KOPT-K1 (cell line): ENCODE measurements around the gene SF3B4.
"Not testable (repeated sequence)": the region's sequence is repeated elsewhere in the genome, so short reads cannot be mapped to it uniquely, and the experiment has no call there.

ENCODE experiments used
- H3K27ac ChIP-seq: fragments of 200-600 bp; sonication (generic); 2 replicates; pipeline ENCODE4 v1.5.1; 2016; ENCODE audit warnings: antibody characterized with exemption, mild to moderate bottlenecking, low read depth, low read length; ENCODE audit not compliant: poor library complexity, severe bottlenecking
- H3K36me3 ChIP-seq: fragments of 200-600 bp; sonication (generic); 2 replicates; pipeline ENCODE4 v1.5.1; 2017; ENCODE audit warnings: antibody characterized with exemption, mild to moderate bottlenecking, low read length, moderate library complexity; ENCODE audit not compliant: insufficient read depth
- H3K9me3 ChIP-seq: fragments of 200-600 bp; sonication (generic); 2 replicates; pipeline ENCODE4 v1.5.1; 2017; ENCODE audit warnings: antibody characterized with exemption, low read length, mild to moderate bottlenecking; ENCODE audit not compliant: insufficient read depth, poor library complexity, severe bottlenecking

SF3B4 gene, protein sequence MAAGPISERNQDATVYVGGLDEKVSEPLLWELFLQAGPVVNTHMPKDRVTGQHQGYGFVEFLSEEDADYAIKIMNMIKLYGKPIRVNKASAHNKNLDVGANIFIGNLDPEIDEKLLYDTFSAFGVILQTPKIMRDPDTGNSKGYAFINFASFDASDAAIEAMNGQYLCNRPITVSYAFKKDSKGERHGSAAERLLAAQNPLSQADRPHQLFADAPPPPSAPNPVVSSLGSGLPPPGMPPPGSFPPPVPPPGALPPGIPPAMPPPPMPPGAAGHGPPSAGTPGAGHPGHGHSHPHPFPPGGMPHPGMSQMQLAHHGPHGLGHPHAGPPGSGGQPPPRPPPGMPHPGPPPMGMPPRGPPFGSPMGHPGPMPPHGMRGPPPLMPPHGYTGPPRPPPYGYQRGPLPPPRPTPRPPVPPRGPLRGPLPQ

DNA sequence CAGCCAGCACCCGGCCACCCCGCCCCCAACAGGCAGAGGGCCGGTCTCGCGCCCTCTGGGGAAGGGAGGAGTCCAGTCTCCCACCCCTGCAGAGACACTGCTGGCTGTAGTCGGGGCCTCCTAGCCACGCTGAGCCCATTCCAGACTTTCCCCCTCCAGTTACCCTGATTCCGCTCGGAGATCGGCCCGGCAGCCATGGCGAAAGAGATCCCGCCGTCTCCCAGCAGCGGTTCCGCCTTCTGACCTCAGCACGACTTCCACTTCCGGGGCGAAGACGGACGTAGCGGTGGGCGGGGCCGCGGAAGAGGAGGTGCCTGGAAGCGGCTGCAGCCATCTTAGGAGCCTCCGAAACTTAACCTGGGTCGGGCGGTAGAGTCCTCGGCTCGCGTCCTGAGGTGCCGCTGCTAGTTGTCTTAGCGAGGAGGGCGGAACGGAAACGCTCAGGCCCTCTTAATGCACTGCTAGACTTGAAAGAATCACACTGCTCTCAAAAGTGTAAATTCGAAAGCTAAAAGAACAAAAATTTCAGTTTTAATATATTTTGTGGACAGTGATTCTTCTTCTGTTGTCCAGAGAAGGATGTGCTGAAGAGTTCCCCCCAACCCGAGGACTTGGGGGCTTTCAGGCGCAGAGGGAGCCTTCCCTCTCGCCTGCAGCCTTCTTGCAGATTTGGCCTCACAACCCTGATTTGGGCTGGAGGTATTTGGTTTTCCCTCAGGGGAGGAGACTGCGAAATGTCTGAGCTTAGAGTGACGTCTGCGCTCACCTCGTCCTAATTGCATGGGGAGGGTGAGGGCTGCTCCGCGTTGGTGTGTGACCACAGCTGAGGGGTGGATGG is at the start of gene SF3B4:
SF3B4 (minus strand) TSS at position 241 of the 838 bp plus-strand sequence; CDS start at position 197, 44 bp downstream.
- Histone ChIP-seq H3K9me3 (no peaks in the 10 kb centered on the region), H3K36me3 (peaks cover 42% of the 10 kb centered on the region), H3K27ac (peak within 1 kb of the TSS; percentile 87)

DNA sequence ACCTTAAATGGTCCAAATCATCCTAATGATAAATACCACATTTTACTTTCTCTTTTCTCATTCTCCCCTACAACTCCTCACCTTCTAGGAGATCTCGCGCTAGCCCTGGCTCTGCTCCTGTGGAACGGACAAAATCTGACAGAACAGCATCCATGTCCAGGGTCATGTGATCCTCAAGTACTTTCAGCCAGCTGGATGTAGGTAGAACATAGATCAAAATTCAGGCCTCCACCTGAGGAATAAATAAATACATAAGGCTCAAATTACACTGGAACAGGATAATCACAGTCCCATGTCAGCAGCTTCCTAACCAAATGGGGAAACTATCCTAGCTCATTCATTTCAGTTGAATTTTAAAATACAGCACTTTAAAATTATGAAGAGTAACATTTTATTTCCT is 49.7 kb upstream of the SF3B4 start:
- H3K9me3 ChIP-seq: no peaks in the 10 kb centered on the region
- H3K27ac ChIP-seq: no peak overlapping the region
- H3K36me3 ChIP-seq: 0 out of 2 replicates have a peak, but pooled peaks cover 6% of the 10 kb centered on the region

DNA sequence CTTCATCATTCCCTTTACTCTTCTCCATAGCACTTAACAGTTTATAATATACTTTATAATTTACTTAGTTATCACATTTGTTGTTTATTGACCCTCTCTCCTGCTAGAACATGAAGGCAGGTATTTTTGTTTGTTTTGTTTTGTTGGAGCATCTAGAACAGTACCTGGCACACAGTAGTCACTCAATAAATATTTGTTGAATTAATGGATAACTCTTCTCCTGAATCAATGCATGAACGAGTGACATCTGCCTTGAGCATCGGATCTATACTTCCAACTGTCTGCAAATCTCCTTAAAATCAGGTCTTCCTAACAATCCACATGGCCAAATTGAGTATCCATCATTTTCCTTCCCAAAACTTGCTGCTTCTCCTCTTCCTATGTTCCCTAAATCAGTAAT is 44.9 kb upstream of the SF3B4 start:
- no peaks in the 10 kb centered on the region for H3K9me3 ChIP-seq
- no peak overlapping the region for H3K27ac ChIP-seq
- H3K36me3 ChIP-seq: peaks cover 12% of the 10 kb centered on the region; the same call in 1 of the 2 replicates

DNA sequence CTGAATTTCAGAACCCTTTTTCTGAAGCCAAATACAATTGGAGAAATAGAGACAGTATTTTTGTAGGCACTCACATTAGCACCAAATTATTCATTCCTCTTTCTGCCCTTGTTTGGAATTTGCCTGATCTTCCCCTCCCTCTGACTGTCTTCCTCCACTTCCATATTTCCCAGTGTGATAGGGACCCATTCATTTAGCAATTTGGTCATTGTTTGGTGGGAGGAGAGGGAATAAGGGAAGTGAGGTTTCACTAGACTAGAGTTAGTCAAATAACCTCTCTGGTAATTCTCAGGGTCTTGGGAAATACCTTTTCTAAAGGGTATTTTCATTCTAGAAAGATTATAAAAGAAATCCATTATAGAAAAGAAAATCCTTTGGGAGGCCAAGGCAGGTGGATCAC is 40.0 kb upstream of the SF3B4 start:
- Histone ChIP-seq H3K27ac (no peak overlapping the region), H3K9me3 (no peaks in the 10 kb centered on the region), H3K36me3 (peaks cover 24% of the 10 kb centered on the region)

DNA sequence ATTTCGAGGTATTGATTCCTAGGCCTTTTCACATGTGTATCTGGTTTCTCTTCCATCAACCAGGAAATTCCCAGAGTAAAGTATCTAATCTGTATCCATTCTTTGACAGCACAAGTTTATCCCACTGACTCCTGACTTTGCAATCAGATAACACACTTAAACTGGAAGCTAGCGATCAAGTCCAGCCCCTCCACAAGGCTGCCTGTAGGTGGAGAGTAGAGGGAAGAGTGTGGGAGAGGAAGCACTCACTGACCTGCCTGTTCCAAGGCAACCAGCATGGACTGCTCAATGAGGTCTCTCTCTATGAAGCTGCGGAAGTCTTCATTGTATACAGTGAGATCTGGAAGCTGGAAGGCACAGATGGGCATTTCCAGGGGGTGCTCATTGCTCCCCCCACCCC is 39.4 kb upstream of the SF3B4 start:
- peaks cover 24% of the 10 kb centered on the region for H3K36me3 ChIP-seq
- H3K9me3 ChIP-seq: no peaks in the 10 kb centered on the region
- H3K27ac ChIP-seq: no peak overlapping the region

DNA sequence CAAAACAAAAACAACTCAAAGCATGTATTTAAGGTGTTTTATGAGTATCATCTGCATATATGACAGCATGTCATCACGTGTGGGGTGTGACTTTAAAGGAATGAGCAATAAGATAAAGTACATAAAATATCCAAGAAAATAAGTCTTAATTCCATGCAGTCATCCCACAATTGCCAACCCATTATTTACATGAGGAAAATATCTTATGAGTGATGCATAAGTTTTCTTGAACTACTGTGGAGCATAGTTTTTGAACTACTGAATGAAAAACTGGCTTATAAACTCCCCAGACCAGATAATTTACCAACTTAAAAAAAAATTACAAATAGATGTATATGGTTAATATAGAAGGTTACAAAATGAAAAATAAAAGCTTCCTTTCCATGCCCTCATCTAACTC is 38.8 kb upstream of the SF3B4 start:
- Histone ChIP-seq H3K27ac (no peak overlapping the region), H3K36me3 (peaks cover 24% of the 10 kb centered on the region), H3K9me3 (no peaks in the 10 kb centered on the region)

DNA sequence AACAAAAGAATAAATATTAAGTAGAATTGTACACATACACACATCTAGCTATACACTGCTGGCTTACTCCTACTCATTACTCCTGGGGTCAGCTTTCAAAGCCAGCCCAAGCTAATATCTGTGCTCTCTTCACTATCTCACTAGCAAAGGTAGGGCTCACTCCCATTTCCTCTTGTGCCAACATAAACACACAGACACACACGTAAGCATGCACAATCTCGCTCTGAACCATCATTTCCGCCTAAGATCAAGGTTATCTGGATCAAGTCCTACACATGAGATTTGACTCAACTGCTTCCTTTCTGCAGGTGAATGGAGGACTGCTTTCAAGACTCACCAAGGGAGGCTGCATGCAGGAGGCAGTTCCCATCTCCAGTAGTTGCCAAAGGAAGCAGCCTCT is 37.8 kb upstream of the SF3B4 start:
- H3K9me3 ChIP-seq: no peaks in the 10 kb centered on the region
- peaks cover 18% of the 10 kb centered on the region for H3K36me3 ChIP-seq
- no peak overlapping the region for H3K27ac ChIP-seq

DNA sequence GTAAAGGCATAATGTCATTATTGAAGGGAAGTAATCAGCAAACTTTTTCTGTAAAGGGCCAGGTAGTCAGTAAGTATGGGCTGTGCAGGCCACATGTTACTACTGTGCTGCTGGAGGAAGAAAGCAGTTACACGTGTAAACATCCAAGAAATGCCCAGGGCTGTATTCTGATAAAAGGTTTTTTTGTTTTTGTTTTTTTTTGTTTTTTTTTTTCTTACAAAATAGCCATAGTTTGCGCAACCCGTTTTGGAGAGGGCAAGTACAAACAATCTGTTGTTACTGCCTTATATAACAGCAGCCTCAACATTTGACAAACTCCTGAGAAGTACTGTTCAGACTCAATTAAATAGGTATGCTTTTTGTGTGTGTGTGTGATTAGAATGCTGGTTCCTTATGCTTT is 35.8 kb upstream of the SF3B4 start:
- Histone ChIP-seq H3K27ac (no peak overlapping the region), H3K9me3 (no peaks in the 10 kb centered on the region), H3K36me3 (peaks cover 24% of the 10 kb centered on the region)

DNA sequence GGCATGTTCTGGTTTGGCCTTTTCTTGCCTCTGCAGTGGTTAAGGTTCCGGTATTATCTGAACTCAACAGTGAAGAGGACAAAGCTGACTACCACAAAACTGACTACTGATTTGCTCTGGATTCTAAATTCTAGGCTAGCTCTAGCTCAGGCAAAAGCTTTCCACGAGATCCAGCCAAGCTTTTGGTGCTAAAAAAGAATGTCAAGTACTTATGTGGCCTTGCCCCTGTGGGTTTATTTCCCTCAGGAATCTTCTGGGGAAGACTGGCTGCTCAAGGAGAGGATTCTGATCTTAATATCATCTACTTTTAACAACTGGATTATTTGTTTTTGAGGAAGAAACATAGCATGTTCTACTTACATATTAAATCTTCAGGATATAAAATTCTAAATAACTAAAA is 35.1 kb upstream of the SF3B4 start:
- Histone ChIP-seq H3K27ac (no peak overlapping the region), H3K36me3 (peaks cover 24% of the 10 kb centered on the region), H3K9me3 (no peaks in the 10 kb centered on the region)

DNA sequence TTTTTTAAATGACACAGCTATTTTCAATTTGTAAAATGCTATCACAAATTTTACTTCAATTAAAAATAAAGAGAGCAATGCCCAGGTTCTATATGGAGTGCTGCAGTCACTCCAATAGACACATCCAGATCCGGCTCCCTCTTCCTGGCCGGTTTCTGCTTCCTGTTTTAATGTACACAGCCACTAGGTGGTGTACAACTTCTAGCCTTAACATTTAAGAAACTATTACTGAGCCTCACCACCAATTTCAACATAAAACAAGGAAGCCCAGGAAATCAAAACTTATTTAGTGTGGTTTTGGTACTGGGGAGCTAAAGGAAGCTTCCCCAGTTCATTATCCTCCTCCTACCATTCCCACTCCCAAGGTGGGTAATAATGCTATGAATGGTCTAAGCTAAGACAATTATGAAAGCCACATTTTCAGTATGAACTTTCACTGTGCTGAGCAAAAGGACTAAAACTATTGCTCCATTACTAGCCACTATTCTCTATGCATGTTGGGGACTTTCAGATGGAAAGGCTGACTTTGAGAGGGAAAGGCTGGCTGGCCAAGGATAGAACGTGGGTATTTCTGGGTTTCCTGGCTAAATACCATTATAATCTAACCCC is 34.5 kb upstream of the SF3B4 start:
- Histone ChIP-seq H3K9me3 (no peaks in the 10 kb centered on the region), H3K27ac (no peak overlapping the region), H3K36me3 (peaks cover 22% of the 10 kb centered on the region)

DNA sequence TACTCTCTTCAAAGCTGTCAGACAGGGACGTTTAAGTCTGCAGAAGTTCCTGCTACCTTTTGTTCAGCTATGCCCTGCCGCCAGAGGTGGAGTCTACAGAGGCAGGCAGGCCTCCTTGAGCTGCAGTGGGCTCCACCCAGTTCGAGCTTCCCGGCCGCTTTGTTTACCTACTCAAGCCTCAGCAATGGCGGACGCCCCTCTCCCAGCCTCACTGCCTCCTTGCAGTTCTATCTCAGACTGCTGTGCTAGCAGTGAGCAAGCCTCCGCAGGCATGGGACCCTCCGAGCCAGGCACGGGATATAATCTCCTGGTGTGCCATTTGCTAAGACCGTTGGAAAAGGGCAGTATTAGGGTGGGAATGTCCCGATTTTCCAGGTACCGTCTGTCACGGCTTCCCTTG is 29.9 kb upstream of the SF3B4 start:
- H3K27ac ChIP-seq, H3K9me3 ChIP-seq, H3K36me3 ChIP-seq: not testable (repeated sequence)

DNA sequence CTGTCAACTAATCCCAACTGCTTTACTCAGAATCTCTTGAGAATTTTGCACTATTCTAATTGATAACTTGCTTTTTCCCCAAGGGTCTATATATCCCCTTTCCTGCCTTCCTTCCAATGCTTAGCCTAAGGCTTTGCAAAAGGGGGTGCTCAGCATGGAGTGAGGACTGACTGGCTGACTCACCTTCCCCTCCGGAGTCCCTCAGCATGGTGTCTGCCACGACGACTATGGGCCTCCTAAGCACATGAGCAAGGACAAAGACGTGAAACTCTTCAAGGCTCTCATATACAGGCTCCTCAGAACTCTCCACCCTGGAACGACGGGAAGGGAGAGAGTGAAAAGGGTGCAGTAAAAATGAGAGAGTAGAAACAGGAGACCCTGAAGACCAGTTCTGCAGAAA is 22.3 kb upstream of the SF3B4 start:
- Histone ChIP-seq H3K36me3 (peaks cover 3% of the 10 kb centered on the region; the same call in 1 of the 2 replicates), H3K9me3 (no peaks in the 10 kb centered on the region), H3K27ac (no peak overlapping the region)

DNA sequence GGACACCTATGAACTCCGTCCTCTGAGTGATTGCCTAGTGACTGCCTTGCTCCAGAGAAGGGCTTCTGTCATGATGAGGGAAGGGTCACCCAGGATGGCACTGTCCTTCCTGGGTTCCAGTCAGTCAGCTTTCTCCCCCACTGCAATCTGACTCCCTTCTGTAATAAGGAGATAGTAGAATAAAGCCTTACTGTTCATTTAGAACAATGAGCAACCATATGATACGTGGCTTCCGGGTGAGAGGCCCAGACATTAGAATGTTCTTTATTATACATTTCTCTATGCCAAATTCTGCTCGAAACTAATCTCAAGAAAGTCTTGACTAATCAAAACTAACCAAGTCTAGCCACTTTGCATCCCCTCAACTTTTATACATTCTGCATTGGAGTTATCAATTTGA is 17.6 kb upstream of the SF3B4 start:
- H3K36me3 ChIP-seq: peaks cover 8% of the 10 kb centered on the region; the same call in 1 of the 2 replicates
- no peaks in the 10 kb centered on the region for H3K9me3 ChIP-seq
- no peak overlapping the region for H3K27ac ChIP-seq

DNA sequence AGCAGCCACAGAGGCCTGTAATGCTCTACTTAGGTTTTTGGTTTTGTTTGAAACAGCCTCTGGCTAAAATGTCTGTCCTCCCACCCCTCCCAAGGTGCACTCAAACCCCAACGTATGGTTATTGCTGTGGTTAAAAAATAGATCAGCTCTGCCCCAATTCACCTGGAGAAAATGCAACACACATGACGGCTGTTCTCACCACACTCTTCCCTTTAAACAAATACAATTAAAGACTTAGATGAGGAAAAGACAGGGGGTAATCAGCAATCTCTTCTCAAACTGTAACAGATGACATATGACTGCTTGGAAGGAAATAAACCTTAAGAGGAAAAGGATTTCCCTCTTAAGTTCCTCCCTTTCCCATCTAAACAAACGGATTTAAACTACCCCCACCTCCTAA is 15.3 kb upstream of the SF3B4 start:
- peak overlapping the region; percentile 58 for H3K27ac ChIP-seq
- H3K9me3 ChIP-seq: no peaks in the 10 kb centered on the region
- peaks cover 8% of the 10 kb centered on the region; the same call in 1 of the 2 replicates for H3K36me3 ChIP-seq

DNA sequence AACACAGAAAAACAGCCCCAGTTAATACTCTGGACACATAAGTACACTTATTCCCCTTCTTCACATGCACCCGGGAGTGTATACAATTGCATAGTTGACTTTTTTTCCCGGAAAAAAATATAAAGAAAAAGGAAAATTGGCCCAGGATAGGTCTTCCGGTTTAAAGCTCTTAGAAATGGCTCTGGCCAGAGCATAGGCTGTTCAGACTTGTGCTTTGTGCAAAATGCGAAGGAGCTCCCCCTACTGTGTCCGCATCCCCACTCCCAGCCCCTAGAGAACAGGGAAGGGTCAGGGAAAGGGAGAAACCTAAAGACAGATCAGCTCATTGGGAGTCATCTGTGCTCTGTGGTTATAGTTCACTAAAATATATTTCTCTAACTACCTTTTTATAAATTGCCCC is 14.6 kb upstream of the SF3B4 start:
- H3K27ac ChIP-seq: peak overlapping the region; percentile 58
- H3K36me3 ChIP-seq: peaks cover 8% of the 10 kb centered on the region; the same call in 1 of the 2 replicates
- H3K9me3 ChIP-seq: no peaks in the 10 kb centered on the region
